HFFc6 (cell line): ENCODE data around the gene GALNT15. TPM values are rescaled to one million over a fixed set of nuclear protein-coding genes. Genes with fewer than 3 reads are reported as not detected.

Source experiments
- DNase-seq: peaks from one replicate; pipeline ENCODE4 v3.0.0-alpha.2; 2018
- H3K27ac Mint-ChIP-seq: 2 replicates; pipeline ENCODE4 v1.8.0; 2020; ENCODE audit warnings: mild to moderate bottlenecking, mixed read lengths
- H3K27me3 Mint-ChIP-seq: 2 replicates; pipeline ENCODE4 v1.8.0; 2021; ENCODE audit warnings: mild to moderate bottlenecking, moderate library complexity, mixed read lengths; ENCODE audit not compliant: insufficient read depth
- H3K36me3 Mint-ChIP-seq: 2 replicates; pipeline ENCODE4 v1.8.0; 2021; ENCODE audit warnings: low read depth, mixed read lengths
- H3K4me1 Mint-ChIP-seq: 2 replicates; pipeline ENCODE4 v1.8.0; 2020; ENCODE audit warnings: low read depth, mixed read lengths
- H3K4me3 Mint-ChIP-seq: 2 replicates; pipeline ENCODE4 v1.8.0; 2020; ENCODE audit warnings: mild to moderate bottlenecking, moderate library complexity, mixed read lengths
- H3K9me3 Mint-ChIP-seq: 2 replicates; pipeline ENCODE4 v1.8.0; 2020; ENCODE audit warnings: mild to moderate bottlenecking, mixed read lengths
- CTCF ChIP-seq: fragments of 200-600 bp; sonication (generic); IDR thresholded peaks from 2 replicates; pipeline ENCODE4 v1.5.0; 2021; ENCODE audit warnings: antibody characterized with exemption, mild to moderate bottlenecking
- total RNA-seq, 6 experiments: library from RNA; stranded (reverse); fragmentation: NEBNext Ultra II Directional; extraction: Animal tissue kit (Norgen Biotek cat#: 25700); gene quantifications; 2 replicates in 1 of 6; 3 replicates in 5 of 6; pipeline ENCODE4 v1.2.3, GENCODE V29; 2021

The GALNT15 gene
- total RNA-seq, 6 experiments from 2014 or later = 5.5 to 7.2 (median 6.4) TPM

DNA sequence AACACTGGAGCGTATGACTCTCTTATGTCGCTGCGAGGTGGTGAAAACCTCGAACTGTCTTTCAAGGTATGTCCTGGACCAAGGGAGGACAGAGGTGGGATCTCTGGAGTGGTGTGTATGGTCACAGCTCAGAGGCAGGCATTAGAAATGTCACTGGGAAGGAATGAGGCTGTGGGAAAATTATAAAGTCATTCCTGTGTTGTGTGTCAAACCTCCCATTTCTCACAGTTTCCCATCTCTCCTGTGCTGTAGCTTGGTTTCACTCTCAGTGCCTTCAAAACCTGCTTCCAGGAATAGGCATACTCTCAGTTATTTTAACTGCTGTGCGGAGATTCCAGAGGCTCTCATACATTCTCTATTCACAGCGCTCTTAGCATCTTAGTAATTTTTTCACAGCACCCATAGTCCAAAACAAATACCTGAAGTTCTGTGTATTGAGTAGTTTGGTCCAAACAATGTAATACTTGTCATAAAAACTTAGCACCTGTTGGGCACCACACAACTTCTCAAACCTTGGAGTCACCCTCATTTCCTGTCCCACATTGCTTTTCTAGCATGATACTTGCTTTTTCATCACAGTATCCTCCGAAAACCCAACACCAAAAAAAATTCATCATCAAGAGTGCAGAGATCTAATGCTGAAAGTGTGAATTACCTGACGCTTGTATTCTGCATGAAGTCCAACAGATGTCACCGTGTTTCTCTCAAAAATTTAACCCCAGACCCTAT lies 36.9 kb downstream of the GALNT15 start:
- DNase-seq = peak; percentile 37
- H3K4me3 Mint-ChIP-seq = no peak overlapping the region
- H3K36me3 Mint-ChIP-seq = no peaks in the 10 kb centered on the region
- H3K27me3 Mint-ChIP-seq = peaks cover 3% of the 10 kb centered on the region; the same call in 1 of the 2 replicates
- no peak for TF ChIP-seq CTCF
- H3K9me3 Mint-ChIP-seq = no peaks in the 10 kb centered on the region
- peaks cover 25% of the 10 kb centered on the region for H3K4me1 Mint-ChIP-seq
- peak overlapping the region; percentile 65; the same call in 1 of the 2 replicates for H3K27ac Mint-ChIP-seq

DNA sequence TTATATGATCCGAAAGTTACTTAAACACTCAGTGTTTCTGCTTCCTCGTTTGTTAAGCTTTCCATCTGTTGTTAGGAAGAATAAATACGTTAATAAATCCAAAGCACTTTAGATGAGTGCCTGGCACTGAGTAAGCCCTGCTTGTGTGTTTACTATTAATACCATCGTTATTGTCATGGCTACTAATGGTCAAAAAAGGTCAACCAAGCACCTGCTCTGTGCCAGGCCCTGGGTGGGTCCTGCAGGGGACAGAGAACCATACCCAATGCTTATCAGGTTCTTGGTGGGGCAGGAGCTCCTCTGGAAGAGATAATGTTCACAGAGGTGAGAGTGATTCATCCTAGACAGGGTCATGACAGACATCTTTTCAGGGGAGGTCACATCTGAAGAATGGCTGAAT lies 39.9 kb downstream of the GALNT15 start:
- no peaks in the 10 kb centered on the region; the same call in none of the 2 replicates for H3K27me3 Mint-ChIP-seq
- no peak for TF ChIP-seq CTCF
- no peaks in the 10 kb centered on the region for H3K36me3 Mint-ChIP-seq
- H3K27ac Mint-ChIP-seq = no peak overlapping the region
- no peak for DNase-seq
- H3K4me1 Mint-ChIP-seq = peaks cover 11% of the 10 kb centered on the region
- H3K4me3 Mint-ChIP-seq = no peak overlapping the region
- no peaks in the 10 kb centered on the region for H3K9me3 Mint-ChIP-seq

GRCh38 chr3:16216373-16216935 lies 42.0 kb downstream of the GALNT15 start:
- no peak for DNase-seq
- H3K4me1 Mint-ChIP-seq = peaks cover 4% of the 10 kb centered on the region
- no peak overlapping the region for H3K27ac Mint-ChIP-seq
- no peak overlapping the region for H3K4me3 Mint-ChIP-seq
- H3K9me3 Mint-ChIP-seq = peaks cover 1% of the 10 kb centered on the region; the same call in 1 of the 2 replicates
- no peaks in the 10 kb centered on the region; the same call in none of the 2 replicates for H3K27me3 Mint-ChIP-seq
- no peak for TF ChIP-seq CTCF
- H3K36me3 Mint-ChIP-seq = no peaks in the 10 kb centered on the region

GRCh38 chr3:16219777-16220176 lies 45.3 kb downstream of the GALNT15 start:
- H3K9me3 Mint-ChIP-seq = peaks cover 7% of the 10 kb centered on the region; the same call in 1 of the 2 replicates
- no peak overlapping the region for H3K4me3 Mint-ChIP-seq
- TF ChIP-seq CTCF = no peak
- 0 out of 2 replicates have a peak, but pooled peaks cover 5% of the 10 kb centered on the region for H3K36me3 Mint-ChIP-seq
- no peak overlapping the region for H3K27ac Mint-ChIP-seq
- H3K27me3 Mint-ChIP-seq = no peaks in the 10 kb centered on the region; the same call in 1 of the 2 replicates
- no peak for DNase-seq
- no peaks in the 10 kb centered on the region; the same call in 1 of the 2 replicates for H3K4me1 Mint-ChIP-seq

DNA sequence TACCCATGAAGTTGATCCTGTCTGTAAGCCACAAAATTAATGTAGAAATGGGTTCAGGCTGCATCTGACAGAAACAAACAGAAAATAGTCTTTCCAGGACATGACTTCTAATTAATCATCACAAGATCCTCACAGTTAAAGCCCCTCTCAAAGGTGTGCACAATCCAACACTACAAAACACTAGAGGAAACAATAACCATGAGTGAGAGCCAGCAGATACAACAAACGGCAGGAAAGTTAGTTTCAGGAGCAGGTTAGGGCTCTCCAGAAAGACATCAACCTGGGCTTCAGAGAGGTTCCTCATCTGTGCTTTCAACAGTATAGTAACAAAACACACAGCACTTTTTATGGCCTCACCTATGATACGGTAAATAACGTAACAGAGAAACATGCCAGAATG lies 47.5 kb downstream of the GALNT15 start:
- TF ChIP-seq CTCF = no peak
- H3K4me1 Mint-ChIP-seq = no peaks in the 10 kb centered on the region; the same call in 1 of the 2 replicates
- H3K36me3 Mint-ChIP-seq = 0 out of 2 replicates have a peak, but pooled peaks cover 5% of the 10 kb centered on the region
- no peak overlapping the region for H3K4me3 Mint-ChIP-seq
- no peak for DNase-seq
- H3K27ac Mint-ChIP-seq = no peak overlapping the region
- no peaks in the 10 kb centered on the region; the same call in 1 of the 2 replicates for H3K27me3 Mint-ChIP-seq
- H3K9me3 Mint-ChIP-seq = peaks cover 7% of the 10 kb centered on the region; the same call in 1 of the 2 replicates
